ENCODE measurements around the gene DEDD.

Gene DEDD

GRCh38 chr1:161081519-161081918 lies 50.9 kb downstream of the DEDD start:
- intact Hi-C loops (cut with DNase I; ENCODE audit: low total_unique reads), result no loop called here
- Histone ChIP-seq H3K4me3 (no peak overlapping the region), H3K27ac (no peak overlapping the region), H3K9me3 (no peaks in the 10 kb centered on the region), H3K36me3 (no peaks in the 10 kb centered on the region), H3K27me3 (peaks cover 0 to 9% of the 10 kb centered on the region in 2 donors), H3K4me1 (peaks cover 0 to 16% (median 0%) of the 10 kb centered on the region in 4 donors)
- no peak for DNase-seq
- TF ChIP-seq CTCF (IDR thresholded peaks at IDR 0.05), result no peak

DNA sequence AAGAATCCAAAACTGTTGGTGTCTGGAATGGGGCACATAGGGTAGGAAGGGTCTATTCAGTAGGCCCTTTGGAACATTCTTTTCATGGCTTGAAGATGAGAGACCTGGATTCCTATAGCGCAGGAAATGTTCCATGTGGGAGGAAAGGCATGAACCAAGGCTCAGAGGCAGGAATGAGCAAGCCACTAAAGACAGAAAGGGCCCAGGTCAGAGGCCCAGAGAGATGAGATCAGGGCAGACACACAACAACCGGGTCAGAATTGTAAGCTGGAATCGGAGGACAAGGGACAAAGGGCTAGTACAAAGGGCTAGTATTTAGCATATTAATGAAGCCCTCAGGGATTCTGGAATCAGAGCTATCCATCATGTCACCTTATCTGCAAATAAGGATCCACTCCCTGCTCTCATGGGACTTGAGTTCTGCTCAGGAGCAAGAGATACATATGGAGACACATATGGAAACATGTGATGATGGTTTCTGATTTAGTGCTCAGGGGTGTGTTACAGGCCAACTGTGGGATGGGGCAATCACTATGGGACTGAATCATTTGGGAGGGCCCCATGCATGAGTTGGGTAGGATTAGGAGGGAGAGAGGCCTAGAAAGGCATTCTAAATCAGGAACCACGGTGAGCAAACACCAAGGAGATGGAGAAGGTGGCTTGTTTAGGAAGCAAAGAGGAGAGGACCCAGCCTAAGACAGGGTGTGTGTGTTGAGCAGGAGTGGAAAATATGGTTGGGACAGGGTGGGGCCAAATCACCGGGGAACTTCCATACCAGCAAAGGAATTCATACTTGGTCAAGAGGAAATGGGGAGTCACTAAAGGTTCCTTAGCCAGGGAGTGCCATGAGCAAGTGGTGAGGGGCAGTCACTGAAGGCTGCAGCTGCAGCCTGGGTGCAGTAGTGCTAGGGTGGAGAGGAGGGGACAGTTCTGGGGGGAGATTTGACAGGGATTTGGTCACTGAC lies 51.7 kb downstream of the DEDD start:
- intact Hi-C loops (cut with DNase I; ENCODE audit: low total_unique reads), result no loop called here
- Histone ChIP-seq H3K4me3 (no peak overlapping the region), H3K27me3 (peaks cover 0 to 4% of the 10 kb centered on the region in 2 donors), H3K36me3 (no peaks in the 10 kb centered on the region), H3K27ac (no peak overlapping the region), H3K4me1 (peaks cover 0 to 16% (median 0%) of the 10 kb centered on the region in 4 donors), H3K9me3 (no peaks in the 10 kb centered on the region)
- DNase-seq, result no peak
- no peak for TF ChIP-seq CTCF (IDR thresholded peaks at IDR 0.05)

DNA sequence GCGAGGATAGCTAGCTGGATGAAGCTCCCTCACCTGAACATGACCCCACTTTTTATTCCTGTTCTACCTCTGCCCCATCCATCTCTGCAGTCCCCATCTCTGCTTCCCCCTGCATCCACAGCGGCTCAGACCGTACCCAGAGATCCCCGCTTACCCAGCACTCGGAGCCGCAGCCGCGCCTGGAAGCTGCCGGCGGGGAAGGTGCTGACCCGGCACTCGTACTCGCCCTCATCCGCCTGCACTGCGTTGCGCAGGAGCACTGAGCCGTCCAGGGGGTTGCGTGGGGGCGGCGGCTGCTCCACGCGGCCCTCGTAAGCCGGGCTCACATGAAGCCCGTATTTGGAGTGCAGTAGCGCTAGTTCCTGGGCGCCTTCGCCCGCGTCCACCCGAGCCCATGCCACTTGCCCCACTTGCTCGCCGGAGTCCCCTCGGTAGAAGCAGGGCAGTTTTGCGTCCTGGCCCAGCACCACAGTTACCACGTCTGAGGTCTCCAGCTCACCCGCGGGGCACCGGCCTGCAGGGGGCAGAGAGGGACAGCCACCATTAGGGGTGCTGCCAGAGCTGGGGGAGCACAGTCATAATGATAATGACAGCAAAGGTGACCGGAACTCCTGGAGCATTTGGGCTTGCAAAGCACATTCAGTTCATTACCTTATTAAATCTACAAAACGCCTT lies 52.9 kb downstream of the DEDD start:
- Histone ChIP-seq H3K36me3 (no peaks in the 10 kb centered on the region), H3K4me1 (peaks cover 0 to 16% (median 0%) of the 10 kb centered on the region in 4 donors), H3K4me3 (no peak overlapping the region), H3K9me3 (no peaks in the 10 kb centered on the region), H3K27ac (no peak overlapping the region), H3K27me3 (peaks cover 0 to 4% of the 10 kb centered on the region in 2 donors)
- no peak for DNase-seq
- TF ChIP-seq CTCF (IDR thresholded peaks at IDR 0.05), result no peak
- intact Hi-C loops (cut with DNase I; ENCODE audit: low total_unique reads), result no loop called here

- H3K27ac ChIP-seq, result no peak overlapping the region
- intact Hi-C loops (cut with DNase I; ENCODE audit: low total_unique reads), result no loop called here
- peaks cover 0 to 4% of the 10 kb centered on the region in 2 donors for H3K27me3 ChIP-seq
- no peak overlapping the region for H3K4me3 ChIP-seq
- TF ChIP-seq CTCF (IDR thresholded peaks at IDR 0.05), result no peak
- H3K36me3 ChIP-seq, result peaks cover 0 to 7% (median 0%) of the 10 kb centered on the region in 3 donors
- H3K4me1 ChIP-seq, result peaks cover 0 to 11% (median 0%) of the 10 kb centered on the region in 4 donors
- no peaks in the 10 kb centered on the region for H3K9me3 ChIP-seq
- DNase-seq, result no peak
These were observed 55.0 kb downstream of the DEDD start for GRCh38 chr1:161077426-161077825.

- H3K27ac ChIP-seq, result no peak overlapping the region
- intact Hi-C loops (cut with DNase I; ENCODE audit: low total_unique reads), result no loop called here
- TF ChIP-seq CTCF (IDR thresholded peaks at IDR 0.05), result no peak
- no peak for DNase-seq
- peaks cover 0 to 11% (median 0%) of the 10 kb centered on the region in 3 donors for H3K36me3 ChIP-seq
- no peak overlapping the region for H3K4me3 ChIP-seq
- peaks cover 0 to 4% of the 10 kb centered on the region in 2 donors for H3K27me3 ChIP-seq
- peaks cover 0 to 11% (median 0%) of the 10 kb centered on the region in 4 donors for H3K4me1 ChIP-seq
- H3K9me3 ChIP-seq, result no peaks in the 10 kb centered on the region
These were observed 56.1 kb downstream of the DEDD start for GRCh38 chr1:161076410-161076809.

Measured in tibial artery (tissue), 4 donors.